HG03457 (cell line): Measurements from ENCODE around the gene OCLN.
"Not testable (repeated sequence)": the region's sequence is repeated elsewhere in the genome, so short reads cannot be mapped to it uniquely, and the experiment has no call there.

Experiments
- ATAC-seq: cut with Tn5 transposase; IDR thresholded peaks from one replicate; pipeline ENCODE4 v1.9.1; 2021; ENCODE audit warnings: moderate number of reproducible peaks; ENCODE audit not compliant: unreplicated experiment

The OCLN gene

GRCh38 chr5:69491027-69491426 lies 1.6 kb upstream of the OCLN start:
- no peak for ATAC-seq

- no peak for ATAC-seq
Measured at GRCh38 chr5:69491838-69492390, 676 bp upstream of the OCLN start.

GRCh38 chr5:69492923-69493395 lies 369 bp downstream of the OCLN start:
- ATAC-seq, result no peak

GRCh38 chr5:69493396-69494133 lies 975 bp downstream of the OCLN start:
- no peak for ATAC-seq

GRCh38 chr5:69494452-69494851 lies 1.9 kb downstream of the OCLN start:
- no peak for ATAC-seq

GRCh38 chr5:69497006-69497520 lies 4.5 kb downstream of the OCLN start:
- no peak for ATAC-seq

- ATAC-seq, result no peak
Measured at GRCh38 chr5:69498384-69498783, 5.8 kb downstream of the OCLN start.

GRCh38 chr5:69502367-69502766 lies 9.8 kb downstream of the OCLN start:
- no peak for ATAC-seq

GRCh38 chr5:69502767-69503488 lies 10.3 kb downstream of the OCLN start:
- no peak for ATAC-seq

GRCh38 chr5:69504036-69504435 lies 11.4 kb downstream of the OCLN start:
- ATAC-seq, result no peak

GRCh38 chr5:69505306-69505705 lies 12.7 kb downstream of the OCLN start:
- ATAC-seq, result no peak

- no peak for ATAC-seq
Measured at GRCh38 chr5:69509212-69509611, 16.6 kb downstream of the OCLN start.

GRCh38 chr5:69510694-69511093 lies 18.1 kb downstream of the OCLN start:
- ATAC-seq, result no peak

- ATAC-seq, result no peak
Measured at GRCh38 chr5:69512740-69513260, 20.2 kb downstream of the OCLN start.

- not testable (repeated sequence) for ATAC-seq
Measured at GRCh38 chr5:69515570-69515969, 23.0 kb downstream of the OCLN start.

GRCh38 chr5:69516769-69517168 lies 24.2 kb downstream of the OCLN start:
- no peak for ATAC-seq

GRCh38 chr5:69517763-69518212 lies 25.2 kb downstream of the OCLN start:
- ATAC-seq, result no peak

GRCh38 chr5:69519285-69519684 lies 26.7 kb downstream of the OCLN start:
- no peak for ATAC-seq

- ATAC-seq, result no peak
Measured at GRCh38 chr5:69522035-69522434, 29.4 kb downstream of the OCLN start.

- ATAC-seq, result no peak
Measured at GRCh38 chr5:69525490-69525889, 32.9 kb downstream of the OCLN start.

- no peak for ATAC-seq
Measured at GRCh38 chr5:69526660-69527059, 34.1 kb downstream of the OCLN start.
